IMR-90 (cell line): ENCODE results near the gene ACO1. TPM values are rescaled to one million over a fixed set of nuclear protein-coding genes. Genes with fewer than 3 reads are reported as not detected.

Experiments used
- ATAC-seq: fragments of 200-7000 bp; cut with Tn5 transposase; 2 replicates; pipeline ENCODE4 v1.9.1; 2020; ENCODE audit warnings: low read depth, mild to moderate bottlenecking, moderate library complexity
- BruUV-seq: library from RNA; stranded (reverse); fragments of 400-500 nt; replicated peaks from 2 replicates; lab custom pipeline; 2021; lab: Mats Ljungman, UMichigan
- CTCF ChIA-PET: fragments of 300-600 bp; formaldehyde crosslinking; extraction: SDS; loops from one replicate; lab custom pipeline; 2021; ENCODE audit warnings: antibody characterized with exemption; lab: Yijun Ruan, JAX
- POLR2A ChIA-PET: fragments of 300-600 bp; sonication (Branson Sonifier 250); formaldehyde crosslinking; loops from one replicate; lab custom pipeline; 2022; ENCODE audit warnings: antibody characterized with exemption; ENCODE audit not compliant: unreplicated experiment; lab: Charles Lee
- DNase-seq: peaks from one replicate; pipeline ENCODE4 v3.0.0; 2013
- H2AFZ ChIP-seq: replicated peaks from 2 replicates; pipeline ENCODE3; 2013; ENCODE audit warnings: low read length, mild to moderate bottlenecking; ENCODE audit not compliant: poor library complexity
- H2AK5ac ChIP-seq: 2 replicates; pipeline ENCODE4 v1.6.1; 2013; ENCODE audit warnings: low read depth, low read length, inconsistent platforms
- H2AK9ac ChIP-seq: replicated peaks from 2 replicates; pipeline ENCODE3; 2013; ENCODE audit warnings: mild to moderate bottlenecking, low read depth, low read length, moderate library complexity; ENCODE audit not compliant: poor library complexity
- H2BK120ac ChIP-seq: 2 replicates; pipeline ENCODE4 v1.6.1; 2013; ENCODE audit warnings: low read depth, low read length, inconsistent platforms
- H2BK15ac ChIP-seq: 3 replicates; pipeline ENCODE4 v1.6.1; 2013; ENCODE audit warnings: low read depth, low read length, inconsistent platforms
- H2BK20ac ChIP-seq: 2 replicates; pipeline ENCODE4 v1.6.1; 2013; ENCODE audit warnings: low read depth, mild to moderate bottlenecking, inconsistent platforms, low read length, moderate library complexity
- H2BK5ac ChIP-seq: 2 replicates; pipeline ENCODE4 v1.6.1; 2013; ENCODE audit warnings: mild to moderate bottlenecking, low read depth, low read length, inconsistent platforms; ENCODE audit not compliant: poor library complexity, severe bottlenecking
- H3K14ac ChIP-seq: replicated peaks from 2 replicates; pipeline ENCODE4 v1.6.1; 2013; ENCODE audit warnings: low read depth, low read length, inconsistent platforms
- H3K18ac ChIP-seq: 2 replicates; pipeline ENCODE4 v1.6.1; 2013; ENCODE audit warnings: low read depth, low read length, control low read depth
- H3K23ac ChIP-seq: 2 replicates; pipeline ENCODE4 v1.6.1; 2013; ENCODE audit warnings: low read depth, low read length, inconsistent platforms
- H3K27ac ChIP-seq: 2 replicates; pipeline ENCODE4 v1.5.1; 2013; ENCODE audit warnings: mild to moderate bottlenecking, control low read depth, low read length; ENCODE audit not compliant: insufficient read depth
- H3K27me3 ChIP-seq: 2 replicates; pipeline ENCODE4 v1.6.1; 2013; ENCODE audit warnings: low read length; ENCODE audit not compliant: control insufficient read depth, insufficient read depth
- H3K36me3 ChIP-seq: 2 replicates; pipeline ENCODE4 v1.6.1; 2013; ENCODE audit warnings: low read length, mixed read lengths; ENCODE audit not compliant: control insufficient read depth, insufficient read depth
- H3K4ac ChIP-seq: 2 replicates; pipeline ENCODE4 v1.6.1; 2013; ENCODE audit warnings: low read depth, low read length, inconsistent platforms
- H3K4me1 ChIP-seq: 2 replicates; pipeline ENCODE4 v1.6.1; 2013; ENCODE audit warnings: low read length, mixed read lengths; ENCODE audit not compliant: control insufficient read depth, insufficient read depth
- H3K4me2 ChIP-seq: 2 replicates; pipeline ENCODE4 v1.6.1; 2013; ENCODE audit warnings: low read depth, mild to moderate bottlenecking, control low read depth, low read length, moderate library complexity
- H3K4me3 ChIP-seq: 2 replicates; pipeline ENCODE4 v1.5.1; 2013; ENCODE audit warnings: low read depth, mild to moderate bottlenecking, control low read depth, low read length, moderate library complexity; ENCODE audit not compliant: insufficient read depth
- H3K56ac ChIP-seq: 2 replicates; pipeline ENCODE4 v1.6.1; 2013; ENCODE audit warnings: low read length, inconsistent platforms; ENCODE audit not compliant: insufficient read depth; ENCODE audit errors: extremely low read depth
- H3K79me1 ChIP-seq, 2 experiments: 2 replicates each; pipeline ENCODE4 v1.6.1; 2013; ENCODE audit warnings: low read length in 2 of 2, inconsistent platforms in 1 of 2, low read depth in 1 of 2
- H3K9ac ChIP-seq: 2 replicates; pipeline ENCODE4 v1.6.1; 2013; ENCODE audit warnings: low read depth, low read length, control low read depth
- H3K9me1 ChIP-seq: 2 replicates; pipeline ENCODE4 v1.6.1; 2013; ENCODE audit warnings: low read length, inconsistent platforms; ENCODE audit not compliant: insufficient read depth
- H3K9me3 ChIP-seq: 2 replicates; pipeline ENCODE4 v1.6.1; 2013; ENCODE audit warnings: low read length; ENCODE audit not compliant: control insufficient read depth, insufficient read depth
- H4K20me1 ChIP-seq: 2 replicates; pipeline ENCODE4 v1.6.1; 2013; ENCODE audit warnings: low read length, inconsistent platforms; ENCODE audit not compliant: insufficient read depth
- H4K5ac ChIP-seq: 2 replicates; pipeline ENCODE4 v1.6.1; 2013; ENCODE audit warnings: mild to moderate bottlenecking, low read depth, low read length, control low read depth
- H4K8ac ChIP-seq, 2 experiments: 2 replicates each; pipeline ENCODE4 v1.6.1; 2013; ENCODE audit warnings: low read depth in 2 of 2, low read length in 2 of 2, control low read depth in 1 of 2, inconsistent platforms in 1 of 2
- H4K91ac ChIP-seq: 2 replicates; pipeline ENCODE4 v1.6.1; 2013; ENCODE audit warnings: low read depth, low read length, inconsistent platforms; ENCODE audit not compliant: insufficient read depth
- FOS ChIP-seq: fragments of 150-350 bp; IDR thresholded peaks from 2 replicates; pipeline ENCODE4 v1.6.1; 2016; ENCODE audit warnings: low read depth, low read length
- RCOR1 ChIP-seq: IDR thresholded peaks from 2 replicates; pipeline ENCODE4 v1.6.1; 2012; ENCODE audit warnings: mild to moderate bottlenecking, low read length, improper control_type of control experiment; ENCODE audit not compliant: insufficient replicate concordance
- SMC3 ChIP-seq: fragments of 150-350 bp; IDR thresholded peaks from 2 replicates; pipeline ENCODE4 v1.6.1; 2016; ENCODE audit warnings: low read depth, mild to moderate bottlenecking, antibody characterized with exemption, low read length, moderate library complexity
- WGBS, 2 experiments: methylation state at CpG; one replicate each; pipeline versions ENCODE4 v1.1.5 to v1.1.7; 2013; ENCODE audit warnings: missing lambda C conversion rate in 2 of 2; ENCODE audit not compliant: insufficient read length in 1 of 2; ENCODE audit errors: extremely low coverage in 2 of 2; 5-methylcytosine and 5-hydroxymethylcytosine counted together
- dilution Hi-C: fragments of 300-500 bp; cut with HindIII; formaldehyde crosslinking; loops from one replicate; pipeline ENCODE4 v1.14.3; 2018; ENCODE audit warnings: low sequenced_read_pairs; ENCODE audit not compliant: unreplicated experiment
- in situ Hi-C: fragments of 300-500 bp; cut with MboI; formaldehyde crosslinking; loops from 3 replicates; pipeline ENCODE4 v1.14.3; 2019; ENCODE audit warnings: low sequenced_read_pairs, inconsistent platforms, mixed read lengths
- intact Hi-C: fragments of 100-400 bp; cut with micrococcal nuclease; formaldehyde crosslinking; loops from 2 replicates; pipeline ENCODE4 v1.10.0; 2022
- polyA plus RNA-seq, 3 experiments: library from polyadenylated mRNA; depleted of rRNA; stranded (reverse); fragments of >200 nt; gene quantifications; 2 replicates each; pipeline ENCODE4 v1.2.3, GENCODE V29; 2012; ENCODE audit warnings: low replicate concordance in 1 of 3
- total RNA-seq: library from RNA; depleted of rRNA; stranded (reverse); fragments of >200 nt; gene quantifications from 2 replicates; pipeline ENCODE4 v1.2.3, GENCODE V29; 2012

The ACO1 gene
- total and polyA plus RNA-seq, 2 of the 4 experiments (the other 2 are of a cell fraction): 85.9 to 158 TPM

GRCh38 chr9:32347571-32347970 is 36.9 kb upstream of the ACO1 start:
- Histone ChIP-seq H3K23ac (no peak overlapping the region), H2AK5ac (no peak overlapping the region), H3K18ac (no peak overlapping the region), H3K27me3 (no peaks in the 10 kb centered on the region; the same call in 1 of the 2 replicates), H2BK5ac (no peak overlapping the region), H4K91ac (no peak overlapping the region), H3K56ac (no peak overlapping the region), H3K27ac (no peak overlapping the region), H2AK9ac (no peak overlapping the region), H2BK120ac (no peak overlapping the region), H2AFZ (no peak overlapping the region), H3K79me1 (no peaks in the 10 kb centered on the region), H3K9me1 (no peaks in the 10 kb centered on the region), H3K4me2 (no peak overlapping the region), H2BK20ac (no peak overlapping the region), H3K9ac (no peak overlapping the region), H4K8ac (no peak overlapping the region), H3K36me3 (no peaks in the 10 kb centered on the region), H3K9me3 (no peaks in the 10 kb centered on the region), H4K20me1 (no peaks in the 10 kb centered on the region), H2BK15ac (no peak overlapping the region), H3K4me3 (no peak overlapping the region), H3K4ac (no peak overlapping the region), H4K5ac (no peak overlapping the region), H3K14ac (no peak overlapping the region), H3K4me1 (no peaks in the 10 kb centered on the region)
- WGBS, 2 experiments: no CpG with 5 or more reads among the region's 2 CpGs
- no peak for DNase-seq
- ChIA-PET POLR2A (no interaction called here), CTCF (no interaction called here)
- TF ChIP-seq SMC3 (no peak), RCOR1 (no peak), FOS (no peak)
- dilution Hi-C loops (no loop called here), intact Hi-C loops (no loop called here), in situ Hi-C loops (no loop called here)
- no peak for ATAC-seq
- BruUV-seq: no TSS peak
